Naive thymus-derived CD8-positive, alpha-beta T cell (primary cell): ENCODE measurements around the gene S1PR1. TPM values are rescaled to one million over a fixed set of nuclear protein-coding genes. Genes with fewer than 3 reads are reported as not detected.
"Not testable (repeated sequence)": the region's sequence is repeated elsewhere in the genome, so short reads cannot be mapped to it uniquely, and the experiment has no call there.

ENCODE experiments used
- ATAC-seq, 2 donors: fragments of 150-1000 bp; cut with Tn5 transposase in 1 of 2; sonication (Bioruptor Pico), chemical (Tn5 transposase) in 1 of 2; 1 replicate in 1 of 2; 2 replicates in 1 of 2; pipeline ENCODE4 v1.10.0; 2021; ENCODE audit warnings: mild to moderate bottlenecking in 2 of 2, moderate library complexity in 2 of 2
- POLR2A ChIA-PET: fragments of 350-600 bp; sonication (Branson Sonifier 250); formaldehyde crosslinking; loops from one replicate; lab custom pipeline; 2021; ENCODE audit warnings: antibody characterized with exemption; lab: Charles Lee
- DNase-seq, 10 donors: peaks; one replicate each; pipeline versions ENCODE4 v3.0.0 to v3.0.0-alpha.2; 2020 to 2022
- H3K27ac Mint-ChIP-seq, 10 donors: one replicate each; pipeline ENCODE4 v1.8.0; 2020 to 2022; ENCODE audit warnings: mild to moderate bottlenecking in 10 of 10, mixed read lengths in 10 of 10, moderate library complexity in 4 of 10, inconsistent platforms in 1 of 10
- H3K27me3 Mint-ChIP-seq, 5 donors: one replicate each; pipeline ENCODE4 v1.8.0; 2021 to 2022; ENCODE audit warnings: mixed read lengths in 5 of 5
- H3K36me3 Mint-ChIP-seq, 3 donors: one replicate each; pipeline ENCODE4 v1.8.0; 2020 to 2022; ENCODE audit warnings: mixed read lengths in 3 of 3, mild to moderate bottlenecking in 2 of 3, inconsistent platforms in 1 of 3
- H3K4me1 Mint-ChIP-seq, 4 donors: one replicate each; pipeline ENCODE4 v1.8.0; 2021 to 2022; ENCODE audit warnings: mixed read lengths in 4 of 4
- H3K4me3 Mint-ChIP-seq, 10 donors: one replicate each; pipeline ENCODE4 v1.8.0; 2020 to 2022; ENCODE audit warnings: mild to moderate bottlenecking in 10 of 10, mixed read lengths in 10 of 10, moderate library complexity in 6 of 10, inconsistent platforms in 1 of 10
- H3K9me3 Mint-ChIP-seq, 9 donors: one replicate each; pipeline ENCODE4 v1.8.0; 2020 to 2022; ENCODE audit warnings: mixed read lengths in 9 of 9, mild to moderate bottlenecking in 3 of 9, inconsistent platforms in 1 of 9, moderate library complexity in 1 of 9
- polyA plus RNA-seq, 3 donors: library from polyadenylated mRNA; unstranded; fragments of 300-500 nt; fragmentation: Illumina TruSeq; gene quantifications; one replicate each; pipeline ENCODE4 v1.2.3, GENCODE V29; 2021
- total RNA-seq, 8 experiments: library from RNA in 2 of 8; stranded (reverse) in 2 of 8; gene quantifications; one replicate each; pipeline ENCODE4 v1.2.3 and lab custom pipeline; 2021 to 2026

S1PR1 gene
- total RNA-seq (100 to 1,000 TPM; 286 to 292 TPM), polyA plus RNA-seq (100 to 1,000 TPM; 143 to 174 (median 155) TPM), total RNA-seq (lab: John Stamatoyannopoulos, UW) (112 to 670 (median 317) reads per million in 6 experiments)

DNA sequence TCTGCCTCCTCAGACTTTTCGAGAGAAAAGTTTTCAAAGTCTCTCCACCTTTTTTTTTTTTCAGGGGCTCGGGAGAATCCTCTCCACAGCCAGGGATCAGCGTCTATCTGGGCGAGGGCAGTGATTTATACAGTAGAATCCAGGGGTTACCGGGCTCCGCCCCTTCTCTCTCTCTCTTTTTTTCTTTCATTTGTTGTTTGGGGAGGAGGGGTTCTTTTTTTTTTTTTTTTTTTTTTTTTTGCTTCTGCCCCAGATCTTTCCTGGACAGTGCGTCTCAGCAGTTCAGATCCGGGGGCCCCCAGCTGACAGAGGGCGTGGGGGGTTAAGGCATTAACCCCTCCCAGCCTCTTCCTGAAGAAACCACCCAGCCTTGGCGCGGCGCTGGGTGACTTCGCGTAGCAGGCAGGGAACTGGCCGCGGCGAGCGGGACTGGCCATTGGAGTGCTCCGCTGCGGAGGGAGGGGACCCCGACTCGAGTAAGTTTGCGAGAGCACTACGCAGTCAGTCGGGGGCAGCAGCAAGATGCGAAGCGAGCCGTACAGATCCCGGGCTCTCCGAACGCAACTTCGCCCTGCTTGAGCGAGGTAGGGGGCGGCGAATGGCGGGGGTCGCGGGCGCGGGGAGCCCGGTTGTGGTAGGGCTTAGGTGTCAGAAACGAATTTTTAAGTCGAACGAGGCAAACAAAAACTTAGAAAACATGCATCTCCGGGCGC is at the start of gene S1PR1:
S1PR1 (plus strand) TSS at position 504 of the 713 bp plus-strand sequence. CDS start 1,966 bp downstream, outside the sequence.
- peaks cover 29 to 36% (median 33%) of the 10 kb centered on the region in 3 donors for H3K36me3 Mint-ChIP-seq
- peak; percentile 59 to 91 (median 78) for DNase-seq
- peaks cover 31 to 63% (median 59%) of the 10 kb centered on the region in 4 donors for H3K4me1 Mint-ChIP-seq
- H3K4me3 Mint-ChIP-seq = peak within 1 kb of the TSS; percentile 92 to 100 (median 100)
- no peaks in the 10 kb centered on the region for H3K27me3 Mint-ChIP-seq
- ATAC-seq = peak; percentile 43 to 57
- POLR2A ChIA-PET = interaction anchor here (0.6 to 9.9 kb wide), 46 partner anchors 8 to 970 kb away, joined by 3 to 240 read pairs (median 7); partner anchors contain the start of genes DPH5, EXTL2 and SLC30A7
- H3K27ac Mint-ChIP-seq = peak within 1 kb of the TSS; percentile 95 to 100 (median 99)
- H3K9me3 Mint-ChIP-seq = peaks cover 0 to 3% (median 0%) of the 10 kb centered on the region in 9 donors

DNA sequence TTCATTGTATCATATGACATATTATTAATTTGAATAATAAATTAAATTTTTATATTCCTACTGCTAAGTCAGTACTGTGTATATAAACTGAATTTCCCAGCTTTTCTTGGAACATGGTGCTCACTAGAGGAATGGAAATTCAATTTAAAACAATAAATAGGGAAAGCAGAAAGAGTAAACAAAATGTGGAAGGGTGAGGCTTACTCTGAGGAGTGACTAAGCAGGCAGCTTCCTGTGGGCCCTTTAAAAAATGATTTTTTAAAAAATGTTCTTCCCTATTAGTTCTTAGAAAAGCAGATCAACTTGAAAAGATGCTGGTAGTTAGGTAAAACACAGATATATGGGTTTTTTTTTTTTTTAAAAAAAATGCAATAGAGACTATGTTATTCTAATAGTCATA is 49.5 kb upstream of the S1PR1 start:
- DNase-seq = no peak
- Mint-ChIP-seq H3K4me1 (peaks cover 10 to 28% (median 14%) of the 10 kb centered on the region in 4 donors), H3K4me3 (peak overlapping the region in 1 of 10 donors; percentile 49), H3K9me3 (peaks cover 0 to 3% (median 0%) of the 10 kb centered on the region in 9 donors), H3K27me3 (no peaks in the 10 kb centered on the region), H3K27ac (peak overlapping the region in 1 of 10 donors; percentile 40), H3K36me3 (no peaks in the 10 kb centered on the region)
- POLR2A ChIA-PET = interaction anchor here (0.7 to 1.2 kb wide), 3 partner anchors 8 to 660 kb away, joined by 4 read pairs; no protein-coding TSS in a partner anchor
- ATAC-seq = no peak

DNA sequence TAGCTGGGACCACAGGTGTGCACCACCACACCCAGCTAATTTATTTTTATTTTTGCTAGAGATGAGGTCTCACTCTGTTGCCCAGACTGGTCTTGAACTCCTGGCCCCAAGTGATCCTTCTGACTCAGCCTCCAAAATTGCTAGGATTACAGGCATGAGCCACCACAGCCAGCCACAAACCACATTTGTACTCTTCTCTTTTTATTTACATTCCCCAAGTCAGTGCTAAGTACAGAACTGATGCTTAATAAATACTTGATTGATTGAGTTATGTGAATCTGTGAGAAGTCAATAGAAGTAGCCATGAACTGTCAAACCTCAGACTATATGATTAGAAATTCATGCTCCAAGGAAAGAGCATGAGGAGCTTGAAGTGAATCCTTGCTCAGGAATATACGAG is 48.5 kb upstream of the S1PR1 start:
- no peaks in the 10 kb centered on the region for H3K27me3 Mint-ChIP-seq
- H3K27ac Mint-ChIP-seq = no peak overlapping the region
- H3K9me3 Mint-ChIP-seq = peaks cover 0 to 3% (median 0%) of the 10 kb centered on the region in 9 donors
- no peaks in the 10 kb centered on the region for H3K36me3 Mint-ChIP-seq
- H3K4me1 Mint-ChIP-seq = peaks cover 9 to 28% (median 14%) of the 10 kb centered on the region in 4 donors
- ATAC-seq = no peak
- no peak for DNase-seq
- POLR2A ChIA-PET = interaction anchor here (0.8 to 1.2 kb wide), 2 partner anchors 9 to 75 kb away, joined by 4 to 6 read pairs; no protein-coding TSS in a partner anchor
- no peak overlapping the region for H3K4me3 Mint-ChIP-seq

DNA sequence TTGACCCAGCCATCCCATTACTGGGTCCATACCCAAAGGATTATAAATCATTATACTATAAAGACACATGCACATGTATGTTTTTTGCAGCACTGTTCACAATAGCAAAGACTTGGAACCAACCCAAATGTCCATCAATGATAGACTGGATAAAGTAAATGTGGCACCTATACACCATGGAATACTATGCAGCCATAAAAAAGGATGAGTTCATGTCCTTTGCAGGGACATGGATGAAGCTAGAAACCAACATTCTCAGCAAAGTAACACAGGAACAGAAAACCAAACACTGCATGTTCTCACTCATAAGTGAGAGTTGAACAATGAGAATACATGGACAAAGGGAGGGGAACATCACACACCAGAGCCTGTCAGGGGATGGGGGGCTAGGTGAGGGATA is 47.9 kb upstream of the S1PR1 start:
- peak overlapping the region in 1 of 10 donors; percentile 57 for H3K27ac Mint-ChIP-seq
- H3K4me3 Mint-ChIP-seq, POLR2A ChIA-PET, H3K36me3 Mint-ChIP-seq, ATAC-seq, H3K27me3 Mint-ChIP-seq, H3K9me3 Mint-ChIP-seq, DNase-seq: not testable (repeated sequence)
- H3K4me1 Mint-ChIP-seq = peaks cover 9 to 28% (median 14%) of the 10 kb centered on the region in 4 donors

DNA sequence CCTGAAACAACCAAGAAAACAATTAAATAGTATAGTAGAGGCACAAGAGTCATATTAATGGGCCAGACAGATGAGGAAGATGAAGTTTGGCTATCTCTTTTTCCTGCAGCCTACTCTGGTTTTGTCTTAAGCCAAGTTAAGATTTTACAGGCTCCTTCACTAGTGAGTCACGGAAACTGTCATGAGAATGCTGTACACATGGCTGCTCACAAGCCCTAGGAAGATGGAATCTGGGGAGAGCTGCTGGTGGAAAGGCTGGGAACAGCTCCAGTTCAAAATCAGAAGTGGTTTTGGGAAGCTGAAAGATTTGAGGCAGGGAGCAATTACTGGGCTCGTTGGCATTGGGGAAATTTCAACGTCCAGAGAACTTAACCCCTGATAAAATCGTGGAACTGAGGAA is 46.4 kb upstream of the S1PR1 start:
- peaks cover 0 to 3% (median 0%) of the 10 kb centered on the region in 9 donors for H3K9me3 Mint-ChIP-seq
- peaks cover 9 to 28% (median 14%) of the 10 kb centered on the region in 4 donors for H3K4me1 Mint-ChIP-seq
- ATAC-seq (no peak), DNase-seq (no peak)
- peak overlapping the region in 1 of 10 donors; percentile 23 for H3K27ac Mint-ChIP-seq
- H3K36me3 Mint-ChIP-seq = no peaks in the 10 kb centered on the region
- no peak overlapping the region for H3K4me3 Mint-ChIP-seq
- POLR2A ChIA-PET = no interaction called here
- no peaks in the 10 kb centered on the region for H3K27me3 Mint-ChIP-seq

DNA sequence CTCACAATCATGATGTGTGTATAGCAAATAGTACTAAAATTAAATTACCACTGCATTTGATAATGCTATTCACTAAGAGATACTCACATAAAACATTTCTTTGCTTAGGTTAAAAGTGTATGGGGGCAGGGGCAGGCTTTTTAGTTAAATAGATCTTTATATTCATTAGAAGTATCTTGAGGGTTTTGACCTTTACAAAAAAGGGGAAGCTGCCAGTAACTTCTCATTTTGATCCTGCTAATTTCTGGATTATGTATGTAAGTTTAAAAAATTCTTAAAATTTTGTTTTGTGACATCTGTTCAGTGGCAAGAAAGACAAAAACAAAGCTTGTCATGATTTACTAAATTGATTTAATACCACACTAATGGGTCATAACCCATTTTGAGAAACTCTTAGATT is 45.8 kb upstream of the S1PR1 start:
- Mint-ChIP-seq H3K4me1 (peaks cover 9 to 28% (median 14%) of the 10 kb centered on the region in 4 donors), H3K36me3 (no peaks in the 10 kb centered on the region), H3K27me3 (no peaks in the 10 kb centered on the region), H3K4me3 (no peak overlapping the region), H3K9me3 (peaks cover 0 to 3% (median 0%) of the 10 kb centered on the region in 9 donors), H3K27ac (no peak overlapping the region)
- DNase-seq (no peak), ATAC-seq (no peak)
- POLR2A ChIA-PET = no interaction called here

DNA sequence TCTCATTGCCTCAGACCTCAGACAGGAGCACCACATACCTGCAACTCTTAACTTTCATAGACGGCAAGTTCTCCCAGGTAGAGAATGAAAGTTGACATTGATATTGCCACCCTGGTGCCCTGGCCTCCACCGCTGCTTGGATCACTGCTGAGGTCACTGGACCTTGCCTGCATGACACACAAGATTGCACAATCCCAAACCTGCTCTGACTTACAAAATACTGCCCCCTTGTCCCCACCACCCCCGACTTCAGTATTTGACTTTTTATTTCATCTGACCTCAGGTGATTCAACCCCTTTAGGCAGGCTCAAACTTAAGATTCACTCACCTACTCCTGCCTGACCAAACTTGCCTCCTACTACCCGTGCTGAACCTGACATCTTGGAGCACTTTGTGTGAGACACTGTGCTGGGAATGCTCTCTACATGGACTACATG is 43.1 kb upstream of the S1PR1 start:
- H3K4me3 Mint-ChIP-seq = no peak overlapping the region
- POLR2A ChIA-PET = interaction anchor here (1.0 kb wide), 1 partner anchor 16 kb away, joined by 5 read pairs; no protein-coding TSS in a partner anchor
- no peaks in the 10 kb centered on the region for H3K27me3 Mint-ChIP-seq
- H3K4me1 Mint-ChIP-seq = peaks cover 0 to 13% (median 4%) of the 10 kb centered on the region in 4 donors
- H3K9me3 Mint-ChIP-seq = no peaks in the 10 kb centered on the region
- ATAC-seq = no peak
- peaks cover 0 to 1% (median 0%) of the 10 kb centered on the region in 3 donors for H3K36me3 Mint-ChIP-seq
- DNase-seq = no peak
- peak overlapping the region in 1 of 10 donors; percentile 71 for H3K27ac Mint-ChIP-seq

DNA sequence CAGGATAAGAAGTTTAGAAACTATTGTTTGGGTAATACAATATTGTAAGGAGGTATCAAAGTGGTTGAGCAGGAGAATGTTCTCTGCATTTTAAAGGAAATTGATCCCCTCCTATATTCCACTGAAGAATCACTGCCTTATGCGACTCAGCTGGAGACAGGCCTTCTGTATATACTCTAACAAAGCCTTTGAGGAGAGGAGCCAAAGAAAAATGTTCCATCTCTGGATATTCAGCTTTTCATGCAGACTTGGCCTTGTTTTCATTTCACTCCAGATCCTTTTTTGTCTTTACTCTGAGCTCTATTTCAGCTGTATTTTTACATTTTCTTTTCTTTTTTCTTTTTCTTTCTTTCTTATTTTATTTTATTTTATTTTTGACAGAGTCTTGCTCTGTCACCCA is 42.1 kb upstream of the S1PR1 start:
- Mint-ChIP-seq H3K27me3 (no peaks in the 10 kb centered on the region), H3K36me3 (peaks cover 0 to 1% (median 0%) of the 10 kb centered on the region in 3 donors), H3K4me1 (peaks cover 0 to 16% (median 4%) of the 10 kb centered on the region in 4 donors), H3K4me3 (no peak overlapping the region), H3K27ac (no peak overlapping the region), H3K9me3 (no peaks in the 10 kb centered on the region)
- POLR2A ChIA-PET = no interaction called here
- no peak for DNase-seq
- ATAC-seq = no peak

DNA sequence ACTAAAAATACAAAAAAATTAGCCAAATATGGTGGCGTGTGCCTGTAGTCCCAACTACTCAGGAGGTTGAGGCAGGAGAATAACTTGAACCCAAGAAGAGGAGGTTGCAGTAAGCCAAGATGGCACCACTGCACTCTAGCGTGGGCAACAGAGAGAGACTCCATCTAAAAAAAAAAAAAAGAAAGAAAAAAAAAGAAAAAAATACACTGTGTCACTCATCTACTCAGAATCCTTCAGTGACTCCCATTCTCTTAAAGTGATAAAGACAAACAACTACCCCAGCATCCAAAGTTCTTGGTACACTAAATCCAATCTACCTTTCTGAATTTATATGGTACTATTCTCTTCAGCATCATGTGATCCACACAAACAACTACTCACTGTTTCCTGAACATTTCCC is 40.2 kb upstream of the S1PR1 start:
- no peak for DNase-seq
- Mint-ChIP-seq H3K4me1 (peaks cover 0 to 5% (median 2%) of the 10 kb centered on the region in 4 donors), H3K27me3 (no peaks in the 10 kb centered on the region)

DNA sequence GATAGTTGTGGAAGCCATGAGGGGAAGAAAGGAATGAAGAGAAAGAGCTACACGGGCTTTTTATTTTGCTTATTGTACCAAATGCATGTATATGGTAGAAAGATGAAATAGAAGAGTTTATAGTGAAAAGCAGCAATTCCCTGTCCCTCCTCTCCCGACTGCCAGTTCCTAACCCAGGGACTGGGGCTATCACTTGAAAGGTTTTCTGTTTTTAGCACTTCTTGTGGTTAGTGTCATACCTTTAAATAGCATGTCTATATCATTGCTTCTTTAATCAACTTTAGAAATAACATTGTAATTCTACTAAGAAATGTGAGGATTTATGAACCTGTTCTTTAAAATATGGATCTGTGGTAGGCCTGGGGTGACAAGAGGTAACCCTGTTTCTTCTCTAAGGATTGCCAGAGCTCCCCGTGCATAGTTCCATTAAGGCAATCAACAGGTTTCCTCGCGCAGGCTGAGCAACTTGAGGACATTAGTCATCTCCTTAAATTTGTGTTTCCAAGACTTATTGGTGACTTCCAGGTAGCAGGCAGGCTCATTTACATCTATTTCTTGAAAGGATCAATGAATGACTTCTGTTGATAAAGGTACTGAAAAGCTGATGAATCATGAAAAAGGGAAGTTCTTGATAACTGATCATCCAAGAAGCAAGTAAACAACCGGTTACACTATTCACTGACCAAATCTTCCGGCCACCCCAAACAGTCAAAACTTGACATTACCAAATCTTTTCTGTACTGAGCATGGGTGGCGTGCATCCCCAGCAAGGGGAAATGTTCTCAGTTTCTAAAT is 37.8 kb upstream of the S1PR1 start:
- peak overlapping the region in 1 of 10 donors; percentile 26 for H3K27ac Mint-ChIP-seq
- no peaks in the 10 kb centered on the region for H3K9me3 Mint-ChIP-seq
- H3K4me3 Mint-ChIP-seq = no peak overlapping the region
- H3K27me3 Mint-ChIP-seq = no peaks in the 10 kb centered on the region
- no peak for ATAC-seq
- H3K36me3 Mint-ChIP-seq = peaks cover 0 to 1% (median 0%) of the 10 kb centered on the region in 3 donors
- H3K4me1 Mint-ChIP-seq = peaks cover 0 to 3% (median under 1%) of the 10 kb centered on the region in 4 donors
- POLR2A ChIA-PET = interaction anchor here (1.3 kb wide), 1 partner anchor 12 kb away, joined by 4 read pairs; no protein-coding TSS in a partner anchor
- no peak for DNase-seq

More for the DNA sequence above, 40.2 kb upstream of the S1PR1 start:
- H3K4me3 Mint-ChIP-seq = no peak overlapping the region
- ATAC-seq = no peak
- peak overlapping the region in 2 of 10 donors; percentile 1 to 17 for H3K27ac Mint-ChIP-seq
- POLR2A ChIA-PET = no interaction called here
- H3K9me3 Mint-ChIP-seq = no peaks in the 10 kb centered on the region
- peaks cover 0 to 1% (median 0%) of the 10 kb centered on the region in 3 donors for H3K36me3 Mint-ChIP-seq

DNA sequence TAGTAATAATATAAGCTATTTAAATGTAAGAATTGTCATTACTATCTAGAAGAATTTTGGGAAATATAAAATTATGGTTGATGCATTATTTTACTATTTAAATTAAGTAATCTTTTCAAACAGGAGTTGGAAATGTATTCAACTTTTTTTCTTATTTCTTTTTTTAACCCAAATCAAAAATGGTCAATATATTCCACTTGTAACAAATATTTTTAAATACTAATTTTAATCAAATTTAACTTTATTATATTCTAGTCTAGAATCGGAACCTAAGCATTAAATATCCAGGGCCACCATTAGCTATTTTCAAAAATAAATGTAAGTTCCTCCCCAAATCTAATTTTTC is 37.2 kb upstream of the S1PR1 start:
- Mint-ChIP-seq H3K9me3 (no peaks in the 10 kb centered on the region), H3K36me3 (peaks cover 0 to 1% (median 0%) of the 10 kb centered on the region in 3 donors), H3K27me3 (no peaks in the 10 kb centered on the region), H3K4me1 (peaks cover 0 to 3% (median under 1%) of the 10 kb centered on the region in 4 donors), H3K27ac (no peak overlapping the region), H3K4me3 (no peak overlapping the region)
- POLR2A ChIA-PET = no interaction called here
- DNase-seq = no peak
- no peak for ATAC-seq

DNA sequence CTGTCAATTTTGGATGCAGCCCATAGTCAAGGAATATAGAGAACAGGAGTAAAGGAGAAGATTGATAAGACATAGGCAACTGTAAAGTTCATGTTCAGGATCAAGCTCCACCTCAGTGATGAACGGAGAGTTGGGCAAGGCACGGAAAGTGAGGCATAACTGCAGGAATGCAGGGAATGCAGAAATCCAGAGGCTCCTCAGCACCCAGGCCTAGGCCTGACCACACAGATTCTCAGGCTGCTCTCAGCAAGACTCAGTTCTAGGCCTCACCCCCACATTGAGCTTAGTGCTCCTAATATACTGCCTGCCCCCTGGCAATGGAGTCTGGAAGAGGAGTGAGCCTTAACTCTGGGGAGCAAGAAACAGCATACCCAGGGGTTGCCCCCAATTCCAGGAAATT is 36.3 kb upstream of the S1PR1 start:
- POLR2A ChIA-PET = interaction anchor here (0.6 kb wide), 1 partner anchor 36 kb away, joined by 5 read pairs; the partner anchor contains the start of gene S1PR1
- H3K9me3 Mint-ChIP-seq = no peaks in the 10 kb centered on the region
- peaks cover 0 to 3% (median 2%) of the 10 kb centered on the region in 4 donors for H3K4me1 Mint-ChIP-seq
- DNase-seq (no peak), ATAC-seq (no peak)
- H3K36me3 Mint-ChIP-seq = peaks cover 0 to 1% (median 0%) of the 10 kb centered on the region in 3 donors
- H3K4me3 Mint-ChIP-seq = no peak overlapping the region
- H3K27ac Mint-ChIP-seq = no peak overlapping the region
- no peaks in the 10 kb centered on the region for H3K27me3 Mint-ChIP-seq
